IMR-90 (cell line): ENCODE results near the gene SERPINA5. TPM values are rescaled to one million over a fixed set of nuclear protein-coding genes. Genes with fewer than 3 reads are reported as not detected.

Experiments used
- ATAC-seq: fragments of 200-7000 bp; cut with Tn5 transposase; 2 replicates; pipeline ENCODE4 v1.9.1; 2020; ENCODE audit warnings: low read depth, mild to moderate bottlenecking, moderate library complexity
- BruUV-seq: library from RNA; stranded (reverse); fragments of 400-500 nt; replicated peaks from 2 replicates; lab custom pipeline; 2021; lab: Mats Ljungman, UMichigan
- CTCF ChIA-PET: fragments of 300-600 bp; formaldehyde crosslinking; extraction: SDS; loops from one replicate; lab custom pipeline; 2021; ENCODE audit warnings: antibody characterized with exemption; lab: Yijun Ruan, JAX
- POLR2A ChIA-PET: fragments of 300-600 bp; sonication (Branson Sonifier 250); formaldehyde crosslinking; loops from one replicate; lab custom pipeline; 2022; ENCODE audit warnings: antibody characterized with exemption; ENCODE audit not compliant: unreplicated experiment; lab: Charles Lee
- DNase-seq: peaks from one replicate; pipeline ENCODE4 v3.0.0; 2013
- H2AFZ ChIP-seq: replicated peaks from 2 replicates; pipeline ENCODE3; 2013; ENCODE audit warnings: low read length, mild to moderate bottlenecking; ENCODE audit not compliant: poor library complexity
- H2AK5ac ChIP-seq: 2 replicates; pipeline ENCODE4 v1.6.1; 2013; ENCODE audit warnings: low read depth, low read length, inconsistent platforms
- H2AK9ac ChIP-seq: replicated peaks from 2 replicates; pipeline ENCODE3; 2013; ENCODE audit warnings: mild to moderate bottlenecking, low read depth, low read length, moderate library complexity; ENCODE audit not compliant: poor library complexity
- H2BK120ac ChIP-seq: 2 replicates; pipeline ENCODE4 v1.6.1; 2013; ENCODE audit warnings: low read depth, low read length, inconsistent platforms
- H2BK15ac ChIP-seq: 3 replicates; pipeline ENCODE4 v1.6.1; 2013; ENCODE audit warnings: low read depth, low read length, inconsistent platforms
- H2BK20ac ChIP-seq: 2 replicates; pipeline ENCODE4 v1.6.1; 2013; ENCODE audit warnings: low read depth, mild to moderate bottlenecking, inconsistent platforms, low read length, moderate library complexity
- H2BK5ac ChIP-seq: 2 replicates; pipeline ENCODE4 v1.6.1; 2013; ENCODE audit warnings: mild to moderate bottlenecking, low read depth, low read length, inconsistent platforms; ENCODE audit not compliant: poor library complexity, severe bottlenecking
- H3K14ac ChIP-seq: replicated peaks from 2 replicates; pipeline ENCODE4 v1.6.1; 2013; ENCODE audit warnings: low read depth, low read length, inconsistent platforms
- H3K18ac ChIP-seq: 2 replicates; pipeline ENCODE4 v1.6.1; 2013; ENCODE audit warnings: low read depth, low read length, control low read depth
- H3K23ac ChIP-seq: 2 replicates; pipeline ENCODE4 v1.6.1; 2013; ENCODE audit warnings: low read depth, low read length, inconsistent platforms
- H3K27ac ChIP-seq: 2 replicates; pipeline ENCODE4 v1.5.1; 2013; ENCODE audit warnings: mild to moderate bottlenecking, control low read depth, low read length; ENCODE audit not compliant: insufficient read depth
- H3K27me3 ChIP-seq: 2 replicates; pipeline ENCODE4 v1.6.1; 2013; ENCODE audit warnings: low read length; ENCODE audit not compliant: control insufficient read depth, insufficient read depth
- H3K36me3 ChIP-seq: 2 replicates; pipeline ENCODE4 v1.6.1; 2013; ENCODE audit warnings: low read length, mixed read lengths; ENCODE audit not compliant: control insufficient read depth, insufficient read depth
- H3K4ac ChIP-seq: 2 replicates; pipeline ENCODE4 v1.6.1; 2013; ENCODE audit warnings: low read depth, low read length, inconsistent platforms
- H3K4me1 ChIP-seq: 2 replicates; pipeline ENCODE4 v1.6.1; 2013; ENCODE audit warnings: low read length, mixed read lengths; ENCODE audit not compliant: control insufficient read depth, insufficient read depth
- H3K4me2 ChIP-seq: 2 replicates; pipeline ENCODE4 v1.6.1; 2013; ENCODE audit warnings: low read depth, mild to moderate bottlenecking, control low read depth, low read length, moderate library complexity
- H3K4me3 ChIP-seq: 2 replicates; pipeline ENCODE4 v1.5.1; 2013; ENCODE audit warnings: low read depth, mild to moderate bottlenecking, control low read depth, low read length, moderate library complexity; ENCODE audit not compliant: insufficient read depth
- H3K56ac ChIP-seq: 2 replicates; pipeline ENCODE4 v1.6.1; 2013; ENCODE audit warnings: low read length, inconsistent platforms; ENCODE audit not compliant: insufficient read depth; ENCODE audit errors: extremely low read depth
- H3K79me1 ChIP-seq, 2 experiments: 2 replicates each; pipeline ENCODE4 v1.6.1; 2013; ENCODE audit warnings: low read length in 2 of 2, inconsistent platforms in 1 of 2, low read depth in 1 of 2
- H3K9ac ChIP-seq: 2 replicates; pipeline ENCODE4 v1.6.1; 2013; ENCODE audit warnings: low read depth, low read length, control low read depth
- H3K9me1 ChIP-seq: 2 replicates; pipeline ENCODE4 v1.6.1; 2013; ENCODE audit warnings: low read length, inconsistent platforms; ENCODE audit not compliant: insufficient read depth
- H3K9me3 ChIP-seq: 2 replicates; pipeline ENCODE4 v1.6.1; 2013; ENCODE audit warnings: low read length; ENCODE audit not compliant: control insufficient read depth, insufficient read depth
- H4K20me1 ChIP-seq: 2 replicates; pipeline ENCODE4 v1.6.1; 2013; ENCODE audit warnings: low read length, inconsistent platforms; ENCODE audit not compliant: insufficient read depth
- H4K5ac ChIP-seq: 2 replicates; pipeline ENCODE4 v1.6.1; 2013; ENCODE audit warnings: mild to moderate bottlenecking, low read depth, low read length, control low read depth
- H4K8ac ChIP-seq, 2 experiments: 2 replicates each; pipeline ENCODE4 v1.6.1; 2013; ENCODE audit warnings: low read depth in 2 of 2, low read length in 2 of 2, control low read depth in 1 of 2, inconsistent platforms in 1 of 2
- H4K91ac ChIP-seq: 2 replicates; pipeline ENCODE4 v1.6.1; 2013; ENCODE audit warnings: low read depth, low read length, inconsistent platforms; ENCODE audit not compliant: insufficient read depth
- BHLHE40 ChIP-seq: fragments of 150-350 bp; IDR thresholded peaks from 2 replicates; pipeline ENCODE4 v1.6.1; 2016; ENCODE audit warnings: mild to moderate bottlenecking, low read depth, low read length
- CHD1 ChIP-seq: IDR thresholded peaks from 2 replicates; pipeline ENCODE4 v1.6.1; 2012; ENCODE audit warnings: low read depth, low read length, improper control_type of control experiment
- FOS ChIP-seq: fragments of 150-350 bp; IDR thresholded peaks from 2 replicates; pipeline ENCODE4 v1.6.1; 2016; ENCODE audit warnings: low read depth, low read length
- MAFK ChIP-seq: IDR thresholded peaks from 2 replicates; pipeline ENCODE4 v1.6.1; 2012; ENCODE audit warnings: low read depth, low read length, improper control_type of control experiment
- MAZ ChIP-seq: IDR thresholded peaks from 2 replicates; pipeline ENCODE4 v1.6.1; 2012; ENCODE audit warnings: low read depth, mild to moderate bottlenecking, low read length, improper control_type of control experiment, moderate library complexity, borderline replicate concordance
- MXI1 ChIP-seq: IDR thresholded peaks from 2 replicates; pipeline ENCODE4 v1.6.1; 2012; ENCODE audit warnings: low read depth, mild to moderate bottlenecking, low read length, moderate library complexity, borderline replicate concordance
- NFE2L2 ChIP-seq: fragments of 150-350 bp; IDR thresholded peaks from 2 replicates; pipeline ENCODE4 v1.6.1; 2016; ENCODE audit warnings: low read depth, mild to moderate bottlenecking, low read length
- POLR2A ChIP-seq: IDR thresholded peaks from 2 replicates; pipeline ENCODE4 v1.6.1; 2012; ENCODE audit warnings: mild to moderate bottlenecking, low read depth, low read length
- RFX5 ChIP-seq: IDR thresholded peaks from 2 replicates; pipeline ENCODE4 v1.8.0; 2012; ENCODE audit warnings: low read depth, mild to moderate bottlenecking, low read length, moderate library complexity
- SMC3 ChIP-seq: fragments of 150-350 bp; IDR thresholded peaks from 2 replicates; pipeline ENCODE4 v1.6.1; 2016; ENCODE audit warnings: low read depth, mild to moderate bottlenecking, antibody characterized with exemption, low read length, moderate library complexity
- WGBS, 2 experiments: methylation state at CpG; one replicate each; pipeline versions ENCODE4 v1.1.5 to v1.1.7; 2013; ENCODE audit warnings: missing lambda C conversion rate in 2 of 2; ENCODE audit not compliant: insufficient read length in 1 of 2; ENCODE audit errors: extremely low coverage in 2 of 2; 5-methylcytosine and 5-hydroxymethylcytosine counted together
- dilution Hi-C: fragments of 300-500 bp; cut with HindIII; formaldehyde crosslinking; loops from one replicate; pipeline ENCODE4 v1.14.3; 2018; ENCODE audit warnings: low sequenced_read_pairs; ENCODE audit not compliant: unreplicated experiment
- in situ Hi-C: fragments of 300-500 bp; cut with MboI; formaldehyde crosslinking; loops from 3 replicates; pipeline ENCODE4 v1.14.3; 2019; ENCODE audit warnings: low sequenced_read_pairs, inconsistent platforms, mixed read lengths
- intact Hi-C: fragments of 100-400 bp; cut with micrococcal nuclease; formaldehyde crosslinking; loops from 2 replicates; pipeline ENCODE4 v1.10.0; 2022
- polyA plus RNA-seq, 3 experiments: library from polyadenylated mRNA; depleted of rRNA; stranded (reverse); fragments of >200 nt; gene quantifications; 2 replicates each; pipeline ENCODE4 v1.2.3, GENCODE V29; 2012; ENCODE audit warnings: low replicate concordance in 1 of 3
- total RNA-seq: library from RNA; depleted of rRNA; stranded (reverse); fragments of >200 nt; gene quantifications from 2 replicates; pipeline ENCODE4 v1.2.3, GENCODE V29; 2012
- TF ChIP-seq, protein P1 (sequence below): conservative IDR thresholded peaks from 2 replicates; pipeline ENCODE4 v1.5.1; 2012; ENCODE audit warnings: mild to moderate bottlenecking, low read depth, low read length, improper control_type of control experiment

Gene SERPINA5
- total and polyA plus RNA-seq, 2 of the 4 experiments (the other 2 are of a cell fraction), result not detected

GRCh38 chr14:94535506-94535905 lies 45.7 kb upstream of the SERPINA5 start:
- intact Hi-C loops (no loop called here), dilution Hi-C loops (no loop called here), in situ Hi-C loops (no loop called here)
- Histone ChIP-seq H2BK15ac (no peak overlapping the region), H2BK20ac (no peak overlapping the region), H4K5ac (no peak overlapping the region), H4K8ac (no peak overlapping the region), H2AFZ (no peak overlapping the region), H2BK120ac (no peak overlapping the region), H3K79me1 (no peaks in the 10 kb centered on the region), H2AK5ac (no peak overlapping the region), H4K91ac (no peak overlapping the region), H3K14ac (no peak overlapping the region), H3K4me1 (no peaks in the 10 kb centered on the region), H3K9ac (no peak overlapping the region), H3K4me3 (no peak overlapping the region), H3K56ac (no peak overlapping the region), H3K9me1 (no peaks in the 10 kb centered on the region), H3K18ac (no peak overlapping the region), H3K27ac (no peak overlapping the region), H3K4ac (no peak overlapping the region), H3K23ac (no peak overlapping the region), H3K9me3 (no peaks in the 10 kb centered on the region), H3K27me3 (no peaks in the 10 kb centered on the region), H3K36me3 (no peaks in the 10 kb centered on the region), H3K4me2 (no peak overlapping the region), H2BK5ac (no peak overlapping the region), H4K20me1 (no peaks in the 10 kb centered on the region), H2AK9ac (no peak overlapping the region)
- POLR2A ChIA-PET, result no interaction called here
- no CpG with 5 or more reads among the region's 3 CpGs for WGBS, 2 experiments
- ATAC-seq (no peak), DNase-seq (no peak)
- BruUV-seq, result no TSS peak
- TF ChIP-seq, protein P1, sequence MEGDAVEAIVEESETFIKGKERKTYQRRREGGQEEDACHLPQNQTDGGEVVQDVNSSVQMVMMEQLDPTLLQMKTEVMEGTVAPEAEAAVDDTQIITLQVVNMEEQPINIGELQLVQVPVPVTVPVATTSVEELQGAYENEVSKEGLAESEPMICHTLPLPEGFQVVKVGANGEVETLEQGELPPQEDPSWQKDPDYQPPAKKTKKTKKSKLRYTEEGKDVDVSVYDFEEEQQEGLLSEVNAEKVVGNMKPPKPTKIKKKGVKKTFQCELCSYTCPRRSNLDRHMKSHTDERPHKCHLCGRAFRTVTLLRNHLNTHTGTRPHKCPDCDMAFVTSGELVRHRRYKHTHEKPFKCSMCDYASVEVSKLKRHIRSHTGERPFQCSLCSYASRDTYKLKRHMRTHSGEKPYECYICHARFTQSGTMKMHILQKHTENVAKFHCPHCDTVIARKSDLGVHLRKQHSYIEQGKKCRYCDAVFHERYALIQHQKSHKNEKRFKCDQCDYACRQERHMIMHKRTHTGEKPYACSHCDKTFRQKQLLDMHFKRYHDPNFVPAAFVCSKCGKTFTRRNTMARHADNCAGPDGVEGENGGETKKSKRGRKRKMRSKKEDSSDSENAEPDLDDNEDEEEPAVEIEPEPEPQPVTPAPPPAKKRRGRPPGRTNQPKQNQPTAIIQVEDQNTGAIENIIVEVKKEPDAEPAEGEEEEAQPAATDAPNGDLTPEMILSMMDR, result no peak
- TF ChIP-seq NFE2L2, result no peak
- TF ChIP-seq FOS, result no peak
- TF ChIP-seq MAZ, result no peak
- no peak for TF ChIP-seq MXI1
- TF ChIP-seq RFX5, result no peak
- no peak for TF ChIP-seq SMC3
- TF ChIP-seq BHLHE40, result no peak
- no peak for TF ChIP-seq POLR2A
- no peak for TF ChIP-seq CHD1
- TF ChIP-seq MAFK, result no peak
- CTCF ChIA-PET, result no interaction called here
